ENCODE data around the gene SORCS3. TPM values are rescaled to one million over a fixed set of nuclear protein-coding genes. Genes with fewer than 3 reads are reported as not detected.

The SORCS3 gene
- total and polyA plus RNA-seq, 2 of the 4 experiments (the other 2 are of a cell fraction) = not detected

DNA sequence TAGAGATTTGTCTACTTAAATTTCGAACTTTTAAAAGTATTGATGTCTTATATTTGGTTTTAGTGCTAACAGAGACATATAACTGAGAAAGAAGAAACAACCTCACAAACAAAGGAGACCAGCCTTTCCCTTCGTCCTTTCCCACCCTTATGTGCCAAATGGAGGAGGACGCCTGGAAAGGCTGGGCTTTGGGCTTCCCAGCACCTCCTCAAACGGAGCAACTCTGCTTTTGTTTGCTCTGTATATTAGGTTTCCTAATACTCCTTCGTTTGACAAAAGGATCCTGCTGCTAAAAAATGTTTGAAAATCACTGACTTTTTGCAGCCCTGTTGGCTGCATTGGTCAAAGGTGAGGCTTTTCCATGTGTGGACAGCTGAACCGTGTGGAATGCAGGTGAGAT lies 471.8 kb downstream of the SORCS3 start:
- Histone ChIP-seq H3K4ac (ENCODE audit: low read depth, low read length) (no peak overlapping the region), H3K23ac (ENCODE audit: low read depth, low read length) (no peak overlapping the region), H3K27ac (ENCODE audit: insufficient read depth, low read length) (no peak overlapping the region), H3K9me1 (ENCODE audit: insufficient read depth, low read length) (no peaks in the 10 kb centered on the region), H3K36me3 (ENCODE audit: control insufficient read depth, insufficient read depth, low read length) (no peaks in the 10 kb centered on the region), H3K9me3 (ENCODE audit: control insufficient read depth, insufficient read depth, low read length) (peaks cover 7% of the 10 kb centered on the region), H2BK20ac (ENCODE audit: low read depth, low read length) (no peak overlapping the region), H2AK9ac (replicated peaks; ENCODE audit: low read depth, low read length, poor library complexity) (no peak overlapping the region), H3K14ac (replicated peaks; ENCODE audit: low read depth, low read length) (no peak overlapping the region), H4K5ac (ENCODE audit: low read depth, low read length) (no peak overlapping the region), H3K4me3 (ENCODE audit: insufficient read depth, low read depth, low read length) (no peak overlapping the region), H2BK120ac (ENCODE audit: low read depth, low read length) (no peak overlapping the region), H4K20me1 (ENCODE audit: insufficient read depth, low read length) (no peaks in the 10 kb centered on the region), H4K91ac (ENCODE audit: insufficient read depth, low read depth, low read length) (no peak overlapping the region), H3K56ac (ENCODE audit: extremely low read depth, insufficient read depth, low read length) (no peak overlapping the region), H3K18ac (ENCODE audit: low read depth, low read length) (no peak overlapping the region), H3K9ac (ENCODE audit: low read depth, low read length) (no peak overlapping the region), H2BK5ac (ENCODE audit: low read depth, low read length, poor library complexity, severe bottlenecking) (no peak overlapping the region), H2AK5ac (ENCODE audit: low read depth, low read length) (no peak overlapping the region), H3K4me2 (ENCODE audit: low read depth, low read length) (no peak overlapping the region), H2BK15ac (ENCODE audit: low read depth, low read length) (no peak overlapping the region), H4K8ac (ENCODE audit: low read depth in 2 of 2, low read length in 2 of 2) (no peak overlapping the region), H3K4me1 (ENCODE audit: control insufficient read depth, insufficient read depth, low read length) (no peaks in the 10 kb centered on the region), H3K27me3 (ENCODE audit: control insufficient read depth, insufficient read depth, low read length) (no peaks in the 10 kb centered on the region), H3K79me1 (ENCODE audit: low read depth in 1 of 2, low read length in 2 of 2) (no peaks in the 10 kb centered on the region), H2AFZ (replicated peaks; ENCODE audit: low read length, poor library complexity) (no peak overlapping the region)
- ATAC-seq (ENCODE audit: low read depth) = no peak
- TF ChIP-seq MAZ (IDR thresholded peaks at IDR 0.05; ENCODE audit: borderline replicate concordance, low read depth, low read length) = no peak
- in situ Hi-C loops (cut with MboI; ENCODE audit: low sequenced_read_pairs) = no loop called here
- WGBS, 2 experiments (ENCODE audit: extremely low coverage in 2 of 2, insufficient read length in 1 of 2) = no CpG with 5 or more reads among the region's 6 CpGs
- no peak for DNase-seq
- ChIA-PET CTCF (no interaction called here), POLR2A (ENCODE audit: unreplicated experiment) (no interaction called here)
- BruUV-seq (replicated peaks) = no TSS peak
- dilution Hi-C loops (cut with HindIII; ENCODE audit: low sequenced_read_pairs, unreplicated experiment) = no loop called here
- intact Hi-C loops (cut with micrococcal nuclease) = no loop called here

Measured in IMR-90 (cell line).